Gastrocnemius medialis (tissue), 4 donors: Measurements from ENCODE around the gene FAM114A1.

ENCODE experiments used
- CTCF ChIP-seq, 5 experiments: fragments of 450-650 bp in 3 of 5; fragments of 200-600 bp in 2 of 5; sonication (generic) in 2 of 5; IDR thresholded peaks in 4 of 5; conservative IDR thresholded peaks in 1 of 5; 1 replicate in 4 of 5; 2 replicates in 1 of 5; pipeline ENCODE4 v1.5.1; 2016 to 2019; ENCODE audit warnings: antibody characterized with exemption in 5 of 5, mild to moderate bottlenecking in 3 of 5, moderate library complexity in 3 of 5
- POLR2A ChIP-seq, 2 donors: fragments of 450-650 bp; IDR thresholded peaks; one replicate each; pipeline ENCODE4 v1.6.1; 2017; ENCODE audit warnings: antibody characterized with exemption in 2 of 2, mild to moderate bottlenecking in 2 of 2, moderate library complexity in 2 of 2

DNA sequence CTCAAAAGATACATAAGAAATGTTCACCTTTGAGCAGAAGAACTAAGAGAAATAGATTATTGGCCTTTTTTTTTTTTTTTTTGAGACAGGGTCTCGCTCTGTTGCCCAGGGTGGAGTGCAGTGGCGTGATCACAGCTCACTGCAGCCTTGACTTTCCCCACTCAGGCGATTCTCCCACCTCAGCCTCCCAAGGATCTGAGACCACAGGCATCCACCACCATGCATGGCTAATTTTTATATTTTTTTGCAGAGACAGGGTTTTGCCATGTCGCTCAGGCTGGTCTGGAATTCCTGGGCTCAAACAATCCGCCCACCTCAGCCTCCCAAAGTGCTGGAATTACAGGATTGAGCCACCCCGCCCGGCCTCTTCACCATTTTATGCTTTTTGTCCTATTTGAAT, 8.1 kb upstream of the FAM114A1 start:
- TF ChIP-seq CTCF (IDR thresholded peaks at IDR 0.05 in 4 of 5, conservative IDR thresholded peaks at IDR 0.05 in 1 of 5) (no peak), POLR2A (IDR thresholded peaks at IDR 0.05) (no peak)
